Stimulated activated naive CD8-positive, alpha-beta T cell treated with anti-CD3 and anti-CD28 coated beads, Interleukin-15, Interleukin-2, amounts not matched to agents 100 ng/mL and 50 ng/mL, for 24 hours (primary cell): Measurements from ENCODE around the gene ZMYM5.
"Not testable (repeated sequence)": the region's sequence is repeated elsewhere in the genome, so short reads cannot be mapped to it uniquely, and the experiment has no call there.

Experiments
- H3K27ac Mint-ChIP-seq: one replicate; pipeline ENCODE4 v1.8.0; 2021; ENCODE audit warnings: mild to moderate bottlenecking, mixed read lengths
- H3K27me3 Mint-ChIP-seq: one replicate; pipeline ENCODE4 v1.8.0; 2021; ENCODE audit warnings: mixed read lengths
- H3K36me3 Mint-ChIP-seq: one replicate; pipeline ENCODE4 v1.8.0; 2021; ENCODE audit warnings: low read depth, mixed read lengths
- H3K4me1 Mint-ChIP-seq: one replicate; pipeline ENCODE4 v1.8.0; 2021; ENCODE audit warnings: low read depth, mixed read lengths
- H3K4me3 Mint-ChIP-seq: one replicate; pipeline ENCODE4 v1.8.0; 2021; ENCODE audit warnings: mild to moderate bottlenecking, mixed read lengths
- H3K9me3 Mint-ChIP-seq: one replicate; pipeline ENCODE4 v1.8.0; 2021; ENCODE audit warnings: mixed read lengths

ZMYM5 gene

DNA sequence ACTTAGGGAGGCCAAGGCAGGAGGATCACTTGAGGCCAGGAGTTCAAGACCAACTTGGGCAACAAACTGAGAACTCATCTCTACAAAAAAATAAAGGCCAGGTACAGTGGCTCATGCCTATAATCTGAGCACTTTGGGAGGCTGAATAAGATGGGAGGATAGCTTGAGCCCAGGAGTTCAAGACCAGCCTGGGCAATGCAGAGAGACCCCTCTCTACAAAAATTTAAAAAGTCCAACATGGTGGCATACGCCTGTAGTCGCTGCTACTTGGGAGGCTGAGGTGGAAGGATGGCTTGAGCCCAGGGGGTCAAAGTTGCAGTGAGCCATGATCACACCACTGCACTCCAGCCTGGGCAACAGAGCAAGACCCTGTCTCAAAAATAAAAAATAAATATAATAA is 5.8 kb downstream of the ZMYM5 start:
- H3K4me3 Mint-ChIP-seq, H3K27ac Mint-ChIP-seq, H3K27me3 Mint-ChIP-seq, H3K9me3 Mint-ChIP-seq: not testable (repeated sequence)
- H3K36me3 Mint-ChIP-seq = peaks cover 31% of the 10 kb centered on the region
- peaks cover 44% of the 10 kb centered on the region for H3K4me1 Mint-ChIP-seq

DNA sequence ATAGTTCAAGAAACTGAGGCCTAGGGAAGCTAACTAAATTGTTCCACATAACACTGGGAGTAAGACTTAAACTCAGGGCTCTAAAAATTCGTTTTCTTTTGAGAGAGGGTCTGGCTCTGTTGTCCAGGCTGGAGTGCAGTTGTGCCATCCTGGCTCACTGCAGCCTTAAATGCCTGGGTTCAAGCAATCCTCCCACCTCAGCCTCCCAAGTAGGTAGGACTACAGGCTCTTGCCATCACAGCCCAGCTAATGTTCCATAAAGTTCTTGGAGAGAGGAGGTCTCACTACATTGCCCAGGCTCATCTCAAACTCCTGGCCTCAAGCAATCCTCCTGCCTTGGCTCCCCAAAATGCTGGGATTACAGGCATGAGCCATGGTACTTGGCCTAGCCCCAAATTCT is 10.7 kb downstream of the ZMYM5 start:
- Mint-ChIP-seq H3K27ac (no peak overlapping the region), H3K27me3 (no peaks in the 10 kb centered on the region), H3K4me3 (no peak overlapping the region), H3K9me3 (no peaks in the 10 kb centered on the region), H3K36me3 (peaks cover 28% of the 10 kb centered on the region), H3K4me1 (peaks cover 23% of the 10 kb centered on the region)

DNA sequence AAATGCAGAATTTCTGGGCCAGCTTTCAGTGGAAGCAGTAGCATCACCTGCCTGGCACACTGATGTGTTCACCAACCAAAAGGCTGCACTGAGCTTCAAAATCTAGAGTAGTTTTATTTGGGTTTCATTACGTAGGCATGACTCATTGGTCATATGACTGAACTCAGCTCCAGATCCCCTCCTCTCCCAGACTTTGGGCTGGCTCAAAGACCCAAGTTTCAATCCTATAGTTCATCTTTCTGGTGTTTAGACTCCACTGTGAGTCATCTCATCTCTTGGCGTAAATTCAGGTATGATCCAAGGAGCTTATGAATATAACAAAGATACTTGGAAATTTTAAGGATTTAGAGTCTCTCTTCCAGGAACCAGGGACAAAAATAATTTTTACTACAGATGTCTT is 17.7 kb downstream of the ZMYM5 start:
- Mint-ChIP-seq H3K36me3 (peaks cover 25% of the 10 kb centered on the region), H3K4me3 (no peak overlapping the region)

DNA sequence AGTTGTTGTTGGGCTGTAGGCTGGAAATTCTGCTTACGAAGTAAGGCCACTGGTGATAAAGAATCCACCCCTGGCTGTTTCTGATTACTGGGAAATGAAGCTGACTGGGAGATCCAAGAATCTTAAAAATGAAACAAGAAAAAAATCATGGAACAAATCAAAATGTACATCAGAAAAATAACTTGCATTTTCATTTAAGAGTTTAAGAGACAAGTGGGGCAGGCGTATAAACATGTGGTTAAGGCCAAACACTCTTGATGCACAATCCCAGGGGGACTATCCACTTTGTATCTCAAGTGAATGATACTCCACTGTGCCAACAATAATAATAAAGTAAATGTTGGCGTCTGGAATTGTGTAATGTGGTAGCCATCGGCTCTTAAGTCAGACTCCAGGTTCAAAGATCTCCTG is 24.6 kb downstream of the ZMYM5 start:
- H3K27ac Mint-ChIP-seq = no peak overlapping the region
- H3K27me3 Mint-ChIP-seq = no peaks in the 10 kb centered on the region
- H3K4me3 Mint-ChIP-seq = no peak overlapping the region
- H3K4me1 Mint-ChIP-seq = no peaks in the 10 kb centered on the region
- no peaks in the 10 kb centered on the region for H3K9me3 Mint-ChIP-seq
- H3K36me3 Mint-ChIP-seq = peaks cover 56% of the 10 kb centered on the region

More for the DNA sequence above, 17.7 kb downstream of the ZMYM5 start:
- Mint-ChIP-seq H3K4me1 (peaks cover 16% of the 10 kb centered on the region), H3K9me3 (no peaks in the 10 kb centered on the region), H3K27me3 (no peaks in the 10 kb centered on the region), H3K27ac (peak overlapping the region; percentile 67)

DNA sequence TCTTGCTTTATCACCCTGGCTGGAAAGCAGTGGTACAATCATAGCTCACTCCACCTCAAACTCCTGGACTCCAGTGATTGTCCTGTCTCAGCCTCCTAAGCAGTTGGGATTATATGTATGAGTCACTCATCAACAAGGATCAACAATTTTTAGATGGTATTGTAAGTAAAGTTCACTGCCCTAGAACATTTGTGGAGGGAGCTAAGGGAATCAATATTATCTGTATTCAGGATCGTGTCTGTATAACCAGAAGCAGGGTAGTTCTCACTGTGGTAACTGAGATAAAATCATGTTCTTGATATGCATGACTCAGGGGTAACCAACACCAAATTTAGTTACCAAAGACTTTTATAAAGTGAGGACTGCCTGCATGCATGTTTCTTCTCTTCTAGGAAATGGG is 27.0 kb downstream of the ZMYM5 start:
- no peaks in the 10 kb centered on the region for H3K27me3 Mint-ChIP-seq
- H3K36me3 Mint-ChIP-seq = peaks cover 59% of the 10 kb centered on the region
- no peaks in the 10 kb centered on the region for H3K4me1 Mint-ChIP-seq
- H3K27ac Mint-ChIP-seq = no peak overlapping the region
- H3K4me3 Mint-ChIP-seq = no peak overlapping the region
- no peaks in the 10 kb centered on the region for H3K9me3 Mint-ChIP-seq

DNA sequence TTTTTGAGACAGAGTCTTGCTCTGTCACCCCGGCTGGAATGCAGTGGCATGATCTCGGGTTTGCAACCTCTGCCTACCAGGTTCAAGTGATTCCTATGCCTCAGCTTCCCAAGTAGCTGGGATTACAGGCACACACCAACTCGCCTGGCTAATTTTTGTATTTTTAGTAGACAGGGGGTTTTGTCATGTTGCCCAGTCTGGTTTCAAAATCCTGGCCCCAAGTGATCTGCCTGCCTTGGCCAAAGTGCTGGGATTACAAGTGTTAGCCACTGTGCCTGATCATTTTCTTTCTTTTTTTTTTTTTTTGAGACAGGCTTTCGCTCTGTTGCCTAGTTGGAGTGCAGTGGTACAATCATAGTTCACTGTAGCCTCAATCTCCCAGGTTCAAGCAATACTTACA is 28.7 kb downstream of the ZMYM5 start:
- H3K9me3 Mint-ChIP-seq = no peaks in the 10 kb centered on the region
- peaks cover 57% of the 10 kb centered on the region for H3K36me3 Mint-ChIP-seq
- no peak overlapping the region for H3K27ac Mint-ChIP-seq
- H3K27me3 Mint-ChIP-seq = no peaks in the 10 kb centered on the region
- H3K4me3 Mint-ChIP-seq = no peak overlapping the region
- H3K4me1 Mint-ChIP-seq = no peaks in the 10 kb centered on the region

DNA sequence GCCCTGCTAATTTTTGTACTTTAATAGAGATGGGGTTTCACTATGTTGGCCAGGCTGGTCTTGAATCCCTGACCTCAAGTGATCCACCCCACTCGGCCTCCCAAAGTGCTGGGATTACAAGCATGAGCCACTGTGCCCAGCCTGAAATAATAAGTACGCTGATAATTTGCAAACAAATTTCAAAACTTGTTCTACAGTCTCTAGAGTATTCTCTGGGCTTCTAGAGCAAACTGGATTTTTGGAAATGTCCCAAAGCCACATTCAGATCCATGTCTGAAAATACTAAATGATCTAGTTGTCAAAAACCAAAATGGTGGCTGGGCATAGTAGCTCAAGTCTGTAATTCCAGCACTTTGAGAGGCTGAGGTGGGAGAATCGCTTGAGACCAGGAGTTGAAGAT is 40.8 kb downstream of the ZMYM5 start:
- Mint-ChIP-seq H3K4me3 (no peak overlapping the region), H3K9me3 (no peaks in the 10 kb centered on the region), H3K27ac (no peak overlapping the region), H3K36me3 (peaks cover 56% of the 10 kb centered on the region), H3K27me3 (no peaks in the 10 kb centered on the region), H3K4me1 (no peaks in the 10 kb centered on the region)

DNA sequence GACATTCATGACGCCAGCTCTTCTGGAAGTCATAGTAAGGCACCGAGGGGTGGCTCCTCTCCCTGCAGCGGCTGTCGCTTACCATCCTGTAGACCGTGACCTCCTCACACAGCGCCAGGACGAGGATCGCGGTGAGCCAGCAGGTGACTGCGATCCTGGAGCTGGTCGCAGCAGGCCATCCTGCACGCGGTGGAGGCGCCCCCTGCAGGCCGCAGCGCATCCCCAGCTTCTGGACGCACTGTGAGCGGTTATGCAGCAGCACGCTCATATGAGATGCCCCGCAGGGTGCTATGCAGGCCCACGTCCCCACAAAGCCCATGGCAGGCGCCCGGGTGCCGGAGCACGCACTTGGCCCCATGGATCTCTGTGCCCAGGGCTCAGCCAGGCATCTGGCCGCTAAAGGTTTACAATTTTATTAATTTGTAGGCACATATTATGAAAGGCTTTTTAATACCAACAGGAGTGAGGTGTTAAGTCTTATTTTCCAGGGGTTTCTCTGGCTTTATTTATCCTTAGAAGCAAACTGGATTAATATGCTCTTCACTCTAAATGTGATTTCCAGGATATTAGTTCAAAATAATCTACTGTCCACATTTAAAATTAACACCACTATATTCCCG is 45.1 kb downstream of the ZMYM5 start:
- no peak overlapping the region for H3K4me3 Mint-ChIP-seq
- peaks cover 33% of the 10 kb centered on the region for H3K36me3 Mint-ChIP-seq
- H3K27ac Mint-ChIP-seq = no peak overlapping the region
- no peaks in the 10 kb centered on the region for H3K4me1 Mint-ChIP-seq
- H3K9me3 Mint-ChIP-seq = no peaks in the 10 kb centered on the region
- no peaks in the 10 kb centered on the region for H3K27me3 Mint-ChIP-seq

DNA sequence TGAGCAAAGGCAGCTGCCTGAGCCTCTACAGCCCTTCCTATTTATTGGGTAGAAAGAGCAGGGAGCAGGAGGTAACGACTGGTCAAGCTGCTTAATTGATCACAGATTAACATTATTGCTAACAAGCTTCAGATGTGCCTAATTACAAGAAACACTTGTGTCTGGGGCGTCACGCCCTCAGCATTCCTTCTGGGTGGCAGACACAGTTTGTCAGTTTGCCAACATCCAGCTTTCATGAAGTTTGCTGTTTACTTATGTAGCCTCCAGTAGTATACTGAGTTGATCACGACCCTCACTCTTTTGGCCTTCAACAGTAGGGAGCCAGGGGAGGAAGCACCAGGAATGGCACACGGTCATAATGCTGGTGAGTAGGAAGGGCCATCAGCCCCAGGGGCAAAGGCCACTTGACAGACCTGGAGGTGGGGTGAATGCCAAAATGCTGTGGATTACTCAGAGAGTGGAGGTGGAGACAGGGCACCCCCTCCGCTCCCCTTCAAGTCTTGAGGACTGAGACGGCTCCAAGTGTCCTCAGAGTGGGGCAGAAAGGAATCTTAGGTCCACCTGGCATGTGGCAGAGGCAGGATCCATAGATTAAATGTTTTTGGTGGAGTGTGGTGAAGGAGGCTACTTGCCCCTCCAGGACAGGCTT is 45.8 kb downstream of the ZMYM5 start:
- H3K27me3 Mint-ChIP-seq = no peaks in the 10 kb centered on the region
- H3K4me3 Mint-ChIP-seq = no peak overlapping the region
- H3K27ac Mint-ChIP-seq = no peak overlapping the region
- H3K36me3 Mint-ChIP-seq = peaks cover 30% of the 10 kb centered on the region
- no peaks in the 10 kb centered on the region for H3K9me3 Mint-ChIP-seq
- H3K4me1 Mint-ChIP-seq = no peaks in the 10 kb centered on the region

DNA sequence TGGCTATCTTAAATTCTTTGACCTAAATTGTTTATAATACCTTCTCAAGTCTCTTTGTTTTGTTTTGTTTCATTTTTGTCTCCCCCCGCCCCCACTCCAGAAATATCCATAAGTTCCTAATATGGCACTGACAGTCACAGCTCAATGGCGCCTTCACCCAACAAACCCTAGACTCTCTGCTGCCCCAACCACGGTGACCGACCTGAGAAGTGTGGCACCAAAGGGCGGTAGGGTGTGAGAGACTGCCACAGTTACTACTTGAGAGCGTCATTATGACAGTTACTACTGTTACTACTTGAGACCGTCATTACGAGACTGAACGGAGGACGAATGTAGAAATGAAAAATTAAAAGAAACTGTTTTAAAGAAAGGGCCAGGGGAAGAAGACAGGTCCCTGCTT is 46.3 kb downstream of the ZMYM5 start:
- H3K9me3 Mint-ChIP-seq = no peaks in the 10 kb centered on the region

DNA sequence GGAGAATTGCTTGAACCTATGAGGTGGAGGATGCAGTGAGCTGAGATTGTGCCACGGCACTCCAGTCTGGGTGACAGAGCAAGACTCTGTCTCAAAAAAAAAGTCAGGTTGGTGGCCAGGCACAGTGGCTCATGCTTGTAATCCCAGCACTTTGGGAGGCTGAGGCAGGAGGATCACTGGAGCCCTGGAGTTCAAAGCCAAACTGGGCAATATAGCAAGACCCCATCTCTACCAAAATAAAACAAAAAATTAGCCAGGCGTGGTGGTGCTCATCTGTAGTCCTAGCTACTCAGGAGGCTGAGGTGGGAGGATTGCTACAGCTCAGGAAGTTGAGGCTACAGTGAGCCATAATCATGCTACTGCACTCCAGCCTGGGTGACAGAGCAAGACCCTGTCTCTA is 47.6 kb downstream of the ZMYM5 start:
- H3K36me3 Mint-ChIP-seq = peaks cover 24% of the 10 kb centered on the region
- H3K9me3 Mint-ChIP-seq, H3K4me1 Mint-ChIP-seq, H3K4me3 Mint-ChIP-seq, H3K27me3 Mint-ChIP-seq, H3K27ac Mint-ChIP-seq: not testable (repeated sequence)

More for the DNA sequence above, 46.3 kb downstream of the ZMYM5 start:
- Mint-ChIP-seq H3K36me3 (peaks cover 27% of the 10 kb centered on the region), H3K4me1 (no peaks in the 10 kb centered on the region), H3K27ac (no peak overlapping the region), H3K4me3 (no peak overlapping the region), H3K27me3 (no peaks in the 10 kb centered on the region)

DNA sequence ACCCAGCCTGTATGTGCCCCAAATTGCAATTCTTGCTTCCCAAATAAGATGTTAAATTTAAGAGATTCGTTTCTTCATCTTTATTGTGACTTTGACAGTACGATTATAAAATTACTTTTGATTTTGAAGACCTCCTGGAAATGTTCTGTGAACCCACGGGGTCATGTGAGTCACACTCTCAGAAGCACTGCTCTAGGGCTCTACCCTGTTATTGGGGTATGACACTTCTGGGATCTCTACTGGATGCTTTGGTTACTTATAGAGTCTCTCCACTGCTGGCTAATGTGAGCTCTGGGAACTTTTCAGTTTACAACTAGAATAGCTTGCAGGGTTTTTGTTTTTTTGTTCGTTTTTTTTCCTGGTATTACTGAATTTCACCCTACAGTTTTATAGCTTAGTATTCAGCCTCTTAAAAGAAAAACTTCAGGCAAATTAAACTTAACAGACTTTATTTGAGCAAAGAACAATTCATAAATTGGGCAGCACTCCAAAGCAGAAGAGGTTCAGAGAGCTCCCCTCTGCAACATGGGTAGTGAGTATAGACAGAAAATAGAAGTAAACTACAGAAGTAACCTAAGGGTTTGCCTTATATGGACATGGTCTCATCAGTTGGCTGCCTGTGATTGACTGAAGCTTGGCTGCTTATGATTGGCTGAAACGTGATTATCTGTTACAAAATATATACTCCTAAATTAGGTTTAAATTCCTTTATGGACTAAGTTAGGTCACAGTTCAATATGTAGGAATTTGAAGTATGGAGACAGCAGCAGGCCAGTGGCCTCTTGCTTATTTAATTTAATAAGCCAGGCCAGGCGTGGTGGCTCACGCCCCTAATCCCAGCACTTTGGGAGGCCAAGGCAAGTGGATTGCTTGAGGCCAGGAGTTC is 52.2 kb downstream of the ZMYM5 start:
- Mint-ChIP-seq H3K4me1 (peaks cover 6% of the 10 kb centered on the region), H3K4me3 (no peak overlapping the region), H3K27ac (no peak overlapping the region), H3K27me3 (no peaks in the 10 kb centered on the region), H3K9me3 (no peaks in the 10 kb centered on the region), H3K36me3 (peaks cover 5% of the 10 kb centered on the region)

DNA sequence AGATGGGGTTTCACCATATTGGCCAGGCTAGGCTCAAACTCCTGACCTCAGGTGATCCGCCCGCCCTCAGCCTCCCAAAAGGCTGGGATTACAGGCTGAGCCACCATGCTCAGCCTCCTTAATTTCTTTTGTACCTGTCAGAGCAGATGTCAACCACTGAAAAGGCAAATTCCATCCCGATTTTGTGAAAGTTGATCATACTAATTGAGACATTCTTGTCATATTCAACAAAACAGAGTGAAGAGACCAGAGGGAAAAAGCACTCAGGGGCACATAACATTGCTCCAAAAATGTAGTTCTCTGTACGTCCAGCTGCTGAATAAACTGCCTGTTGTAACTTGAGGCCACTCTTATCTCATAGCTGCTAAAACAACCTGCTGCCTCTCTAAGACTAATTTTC is 53.3 kb downstream of the ZMYM5 start:
- no peak overlapping the region for H3K4me3 Mint-ChIP-seq
- H3K4me1 Mint-ChIP-seq = peaks cover 6% of the 10 kb centered on the region
- peaks cover 6% of the 10 kb centered on the region for H3K36me3 Mint-ChIP-seq
- no peak overlapping the region for H3K27ac Mint-ChIP-seq
- no peaks in the 10 kb centered on the region for H3K27me3 Mint-ChIP-seq
- no peaks in the 10 kb centered on the region for H3K9me3 Mint-ChIP-seq

DNA sequence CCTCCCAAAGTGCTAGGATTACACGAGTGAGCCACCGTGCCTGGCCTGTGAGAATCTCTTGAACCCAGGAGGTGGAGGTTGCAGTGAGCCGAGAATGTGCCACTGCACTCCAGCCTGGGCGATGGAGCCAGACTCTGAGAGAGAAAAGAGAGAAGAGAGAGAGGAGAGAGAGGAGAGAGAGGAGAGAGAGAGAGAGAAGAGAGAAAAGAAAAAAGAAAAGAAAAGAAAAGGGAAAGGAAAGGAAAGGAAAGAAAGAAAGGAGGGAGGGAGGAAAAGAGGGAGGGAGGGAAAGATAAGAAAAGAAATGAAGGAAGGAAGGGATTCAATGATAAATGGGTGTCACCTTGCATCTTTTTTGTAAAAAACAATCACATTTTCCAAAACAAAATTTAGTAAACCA is 57.7 kb downstream of the ZMYM5 start:
- Mint-ChIP-seq H3K9me3 (no peaks in the 10 kb centered on the region), H3K36me3 (peaks cover 3% of the 10 kb centered on the region), H3K4me3 (no peak overlapping the region), H3K4me1 (no peaks in the 10 kb centered on the region), H3K27ac (no peak overlapping the region), H3K27me3 (no peaks in the 10 kb centered on the region)

DNA sequence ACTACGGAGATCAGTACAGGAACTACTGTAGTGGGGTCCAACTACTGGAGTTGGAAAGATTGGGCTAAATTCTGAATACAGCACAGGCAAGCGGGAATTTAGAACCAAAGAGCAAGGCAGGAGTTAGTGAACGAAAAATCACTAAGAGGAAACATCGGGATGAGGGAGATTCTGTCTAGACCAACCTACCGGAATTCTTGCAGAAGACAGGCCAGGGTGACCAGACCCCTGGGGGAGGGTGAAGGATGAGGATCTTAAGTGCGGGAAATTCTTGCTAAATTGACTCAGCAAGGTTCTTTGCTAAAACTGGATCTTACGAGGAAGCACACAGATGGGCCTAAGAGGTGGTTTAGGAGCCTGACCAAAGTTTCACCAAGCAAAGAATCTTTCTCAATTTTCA is 67.5 kb downstream of the ZMYM5 start:
- Mint-ChIP-seq H3K4me3 (no peak overlapping the region), H3K4me1 (no peaks in the 10 kb centered on the region), H3K9me3 (no peaks in the 10 kb centered on the region), H3K27ac (no peak overlapping the region), H3K27me3 (no peaks in the 10 kb centered on the region), H3K36me3 (peaks cover 7% of the 10 kb centered on the region)
